ENCODE results near the gene CA5A. TPM values are rescaled to one million over a fixed set of nuclear protein-coding genes. Genes with fewer than 3 reads are reported as not detected.
A peak's percentile ranks its signal among the peaks of the same experiment; 100 is the strongest.
"Not testable (repeated sequence)": the region's sequence is repeated elsewhere in the genome, so short reads cannot be mapped to it uniquely, and the experiment has no call there.

CA5A gene
- total RNA-seq, 1 donor from 2014 or later: not detected

DNA sequence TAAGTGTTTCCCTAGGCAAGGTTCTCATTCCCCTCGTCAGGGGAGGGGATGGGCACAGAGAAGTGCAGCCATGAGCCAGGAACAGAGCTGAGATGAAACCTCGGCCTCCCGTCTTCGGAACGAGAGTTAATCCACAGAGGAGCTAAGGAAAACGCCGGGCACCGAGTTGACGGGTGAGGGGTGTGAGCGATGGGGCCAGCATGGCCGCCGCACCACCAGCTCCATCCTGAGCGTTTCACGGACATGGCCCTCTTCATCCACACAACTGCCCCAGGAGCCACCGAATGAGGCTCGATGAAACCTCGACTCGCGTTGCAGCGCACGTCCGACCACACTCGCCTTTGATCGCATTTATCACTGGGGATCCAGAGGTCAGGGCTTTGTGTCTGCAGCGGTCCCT is 21.5 kb downstream of the CA5A start:
- H3K9me3 ChIP-seq: no peaks in the 10 kb centered on the region
- intact Hi-C loops (cut with DNase I): no loop called here
- no peaks in the 10 kb centered on the region for H3K27me3 ChIP-seq
- no peak for DNase-seq (ENCODE audit: low spot score in 2 of 2)
- H3K27ac ChIP-seq: no peak overlapping the region
- no peaks in the 10 kb centered on the region for H3K36me3 ChIP-seq
- TF ChIP-seq, protein P1, sequence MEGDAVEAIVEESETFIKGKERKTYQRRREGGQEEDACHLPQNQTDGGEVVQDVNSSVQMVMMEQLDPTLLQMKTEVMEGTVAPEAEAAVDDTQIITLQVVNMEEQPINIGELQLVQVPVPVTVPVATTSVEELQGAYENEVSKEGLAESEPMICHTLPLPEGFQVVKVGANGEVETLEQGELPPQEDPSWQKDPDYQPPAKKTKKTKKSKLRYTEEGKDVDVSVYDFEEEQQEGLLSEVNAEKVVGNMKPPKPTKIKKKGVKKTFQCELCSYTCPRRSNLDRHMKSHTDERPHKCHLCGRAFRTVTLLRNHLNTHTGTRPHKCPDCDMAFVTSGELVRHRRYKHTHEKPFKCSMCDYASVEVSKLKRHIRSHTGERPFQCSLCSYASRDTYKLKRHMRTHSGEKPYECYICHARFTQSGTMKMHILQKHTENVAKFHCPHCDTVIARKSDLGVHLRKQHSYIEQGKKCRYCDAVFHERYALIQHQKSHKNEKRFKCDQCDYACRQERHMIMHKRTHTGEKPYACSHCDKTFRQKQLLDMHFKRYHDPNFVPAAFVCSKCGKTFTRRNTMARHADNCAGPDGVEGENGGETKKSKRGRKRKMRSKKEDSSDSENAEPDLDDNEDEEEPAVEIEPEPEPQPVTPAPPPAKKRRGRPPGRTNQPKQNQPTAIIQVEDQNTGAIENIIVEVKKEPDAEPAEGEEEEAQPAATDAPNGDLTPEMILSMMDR (IDR thresholded peaks at IDR 0.05): no peak
- no peak overlapping the region for H3K4me3 ChIP-seq
- peaks cover 0 to 18% of the 10 kb centered on the region in 2 donors for H3K4me1 ChIP-seq

DNA sequence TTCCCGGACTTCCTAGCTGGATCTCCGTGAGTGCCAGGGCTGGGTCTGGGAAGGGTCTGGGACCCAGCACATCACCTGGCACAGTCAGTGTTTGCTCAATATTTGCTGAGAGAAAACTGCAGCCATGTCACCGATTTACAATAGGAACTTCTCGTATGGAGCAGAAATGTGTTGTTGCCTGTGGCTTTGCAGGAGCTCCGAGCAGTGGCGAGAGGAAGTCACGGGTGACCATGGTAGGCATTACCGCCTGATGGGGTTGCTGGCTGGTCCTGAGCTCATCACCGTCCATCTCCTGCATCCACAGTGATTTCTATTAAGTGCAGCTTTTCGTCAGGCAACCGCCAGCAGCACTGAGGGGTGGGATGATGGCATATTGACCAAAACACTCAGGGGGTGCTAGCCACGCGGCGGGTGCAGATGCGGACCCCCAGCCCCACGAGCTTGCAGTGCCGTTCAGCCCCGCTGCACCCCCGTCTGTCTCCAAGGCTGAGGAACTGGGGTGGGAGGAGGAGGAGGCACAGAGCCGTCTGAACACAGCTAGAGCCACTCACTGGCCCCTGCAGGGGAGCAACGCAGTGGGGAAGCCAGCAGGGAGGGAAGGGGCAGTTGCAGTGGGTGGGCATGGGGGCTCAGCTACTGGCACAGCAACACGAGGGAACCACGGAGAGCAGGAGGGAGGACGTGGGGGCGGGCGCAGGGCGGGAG is 22.2 kb downstream of the CA5A start:
- H3K36me3 ChIP-seq; DNase-seq (ENCODE audit: low spot score in 2 of 2); H3K27ac ChIP-seq; H3K27me3 ChIP-seq; intact Hi-C loops (cut with DNase I); H3K9me3 ChIP-seq; H3K4me3 ChIP-seq: not testable (repeated sequence)
- peaks cover 0 to 21% of the 10 kb centered on the region in 2 donors for H3K4me1 ChIP-seq

DNA sequence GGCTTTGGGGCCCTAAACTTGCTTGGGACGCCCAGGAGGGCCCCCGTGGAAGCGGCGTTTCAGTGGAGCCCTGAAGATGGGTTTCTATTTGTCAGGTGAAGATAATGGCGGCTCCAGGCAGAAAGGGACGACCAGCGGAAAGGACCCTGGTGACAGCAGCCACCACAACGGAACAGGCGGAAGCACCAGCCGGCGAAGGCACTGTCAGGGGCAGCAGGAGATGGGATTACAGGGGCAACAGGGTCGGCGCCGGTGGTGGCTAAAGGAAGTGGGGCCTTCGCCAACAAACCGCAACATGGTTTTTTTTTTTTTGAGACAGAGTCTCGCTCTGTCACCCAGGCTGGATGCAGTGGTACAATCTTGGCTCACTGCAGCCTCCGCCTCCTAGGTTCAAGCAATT is 23.6 kb downstream of the CA5A start:
- intact Hi-C loops (cut with DNase I); DNase-seq (ENCODE audit: low spot score in 2 of 2); H3K27ac ChIP-seq; H3K36me3 ChIP-seq; H3K9me3 ChIP-seq; H3K4me3 ChIP-seq; H3K27me3 ChIP-seq: not testable (repeated sequence)
- peaks cover 0 to 13% of the 10 kb centered on the region in 2 donors for H3K4me1 ChIP-seq

DNA sequence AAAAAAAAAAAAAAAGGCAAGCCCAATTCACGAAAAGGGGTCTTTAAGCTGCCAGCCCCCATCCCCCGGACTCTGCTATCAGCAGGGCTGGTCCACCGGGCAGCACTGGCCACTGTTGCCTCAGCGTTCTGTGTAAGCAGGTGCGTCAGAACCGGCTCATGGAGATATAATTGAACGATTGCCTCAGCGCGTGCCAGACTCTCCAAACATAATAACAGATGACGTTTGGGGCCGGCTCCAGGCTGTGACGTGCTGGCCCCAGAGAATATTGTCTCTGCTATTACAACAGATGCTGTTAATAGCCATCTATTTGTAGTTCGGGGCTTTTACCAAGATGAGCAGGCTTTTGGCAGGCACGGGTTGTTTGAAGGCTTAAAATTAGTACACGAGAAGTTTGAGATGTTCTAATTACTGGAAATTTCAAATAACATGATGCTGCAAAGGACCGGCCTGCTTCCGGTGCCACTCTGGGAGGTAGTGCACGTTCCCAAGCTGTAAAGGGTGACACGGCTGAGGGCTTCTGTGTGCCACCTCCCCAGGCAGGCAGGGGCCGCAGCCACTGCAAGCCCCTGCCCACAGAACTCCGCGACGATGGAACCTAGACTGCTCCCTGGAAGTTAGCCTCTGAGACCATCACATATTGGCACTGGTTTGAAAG is 25.1 kb downstream of the CA5A start:
- Histone ChIP-seq H3K4me1 (peaks cover 0 to 12% of the 10 kb centered on the region in 2 donors), H3K27ac (peak overlapping the region; percentile 81 to 88)
- DNase-seq (ENCODE audit: low spot score in 2 of 2): peak; percentile 88 to 97
- not testable (repeated sequence) for H3K9me3 ChIP-seq, H3K36me3 ChIP-seq, H3K4me3 ChIP-seq, H3K27me3 ChIP-seq
- intact Hi-C loops (cut with DNase I): loop anchor here (1.0 to 2.0 kb wide), 2 partner anchors 40 to 58 kb away; partner anchors contain the start of gene BANP

DNA sequence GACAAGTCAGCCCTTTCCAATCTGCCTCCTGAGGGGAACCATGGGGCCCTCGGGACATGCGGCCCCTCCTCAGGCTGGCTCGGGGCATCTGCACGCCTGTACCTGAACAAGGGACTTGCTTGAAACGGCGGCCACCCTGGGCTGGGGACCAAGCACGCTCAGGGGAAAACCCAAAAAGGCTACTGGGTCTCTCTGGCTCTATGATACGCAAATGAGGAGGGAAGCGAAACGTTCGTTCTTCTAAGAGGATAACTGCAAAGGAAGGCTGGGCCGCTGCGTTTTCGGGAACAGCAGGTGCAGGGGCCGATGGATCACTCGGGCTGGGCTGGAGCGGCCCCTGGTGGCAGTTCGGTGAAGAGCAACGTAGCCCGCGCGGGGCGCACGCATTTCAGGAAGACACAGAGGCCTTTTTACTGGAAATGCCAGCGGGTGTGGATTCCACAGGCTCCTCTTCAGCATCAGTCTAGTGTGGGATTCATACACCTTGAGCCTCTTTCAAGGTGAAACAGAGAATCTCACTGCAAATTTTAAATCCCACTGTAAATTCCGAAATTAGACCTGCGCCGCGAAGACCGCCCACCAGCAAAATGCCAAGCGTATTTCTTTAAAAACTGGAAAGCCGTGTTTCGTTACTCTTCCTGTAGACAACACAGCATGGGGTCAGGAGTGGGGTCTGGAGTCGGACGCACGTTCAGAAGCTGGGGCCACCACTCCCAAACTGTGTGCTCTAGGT is 27.0 kb downstream of the CA5A start:
- H3K9me3 ChIP-seq, H3K27me3 ChIP-seq, H3K4me3 ChIP-seq, H3K27ac ChIP-seq, H3K36me3 ChIP-seq: not testable (repeated sequence)
- TF ChIP-seq, protein P1 (IDR thresholded peaks at IDR 0.05): peak; percentile 86 to 94 (median 93)
- peaks cover 0 to 12% of the 10 kb centered on the region in 2 donors for H3K4me1 ChIP-seq
- intact Hi-C loops (cut with DNase I): loop anchor here (1.0 kb wide), 3 partner anchors 38 to 131 kb away; no protein-coding TSS in a partner anchor
- peak in 1 of 2 donors; percentile 90 for DNase-seq (ENCODE audit: low spot score in 2 of 2)

DNA sequence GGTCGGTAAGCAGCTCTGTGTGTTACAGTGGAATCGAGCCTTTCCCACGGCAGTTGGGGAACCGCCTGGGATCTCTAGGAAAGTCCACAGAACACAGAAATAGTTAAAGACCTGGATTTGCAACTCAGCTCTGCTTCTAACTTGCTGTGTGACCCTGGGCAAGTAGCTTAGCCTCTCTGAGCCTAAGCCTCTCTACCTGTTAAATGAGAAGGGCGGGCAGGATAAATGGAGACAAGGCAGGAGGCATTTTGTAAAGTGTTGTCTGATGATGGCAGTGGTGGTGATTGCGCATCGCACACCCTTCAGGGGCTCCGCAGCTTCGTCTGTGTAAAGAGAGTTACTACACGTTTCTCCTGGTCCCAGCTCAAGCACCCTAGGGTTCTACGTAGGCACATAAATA is 28.2 kb downstream of the CA5A start:
- intact Hi-C loops (cut with DNase I): not testable (repeated sequence)

DNA sequence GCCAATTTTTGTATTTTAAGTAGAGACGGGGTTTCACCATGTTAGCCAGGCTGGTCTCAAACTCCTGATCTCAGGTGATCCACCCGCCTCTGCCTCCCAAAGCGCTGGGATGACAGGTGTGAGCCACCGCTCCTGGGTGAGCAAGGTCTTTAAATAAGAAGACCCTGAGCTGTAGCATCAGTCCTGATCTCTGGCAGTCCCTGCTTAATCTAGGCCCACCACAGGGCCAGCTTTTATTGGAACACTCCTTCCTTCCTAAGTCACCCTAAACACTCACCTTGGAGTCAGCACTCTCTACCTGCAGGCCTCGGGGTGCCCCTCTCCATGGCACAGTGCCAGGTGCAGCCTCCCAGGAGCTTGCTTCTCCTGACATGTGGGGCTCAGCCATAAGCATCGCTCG is 30.8 kb downstream of the CA5A start:
- intact Hi-C loops (cut with DNase I); H3K27ac ChIP-seq; H3K27me3 ChIP-seq; H3K36me3 ChIP-seq; DNase-seq (ENCODE audit: low spot score in 2 of 2); H3K9me3 ChIP-seq; H3K4me1 ChIP-seq; H3K4me3 ChIP-seq: not testable (repeated sequence)

More for the DNA sequence above, 28.2 kb downstream of the CA5A start:
- peaks cover 0 to 12% of the 10 kb centered on the region in 2 donors for H3K4me1 ChIP-seq
- H3K27me3 ChIP-seq; H3K36me3 ChIP-seq; DNase-seq (ENCODE audit: low spot score in 2 of 2); H3K4me3 ChIP-seq; H3K27ac ChIP-seq; H3K9me3 ChIP-seq: not testable (repeated sequence)

DNA sequence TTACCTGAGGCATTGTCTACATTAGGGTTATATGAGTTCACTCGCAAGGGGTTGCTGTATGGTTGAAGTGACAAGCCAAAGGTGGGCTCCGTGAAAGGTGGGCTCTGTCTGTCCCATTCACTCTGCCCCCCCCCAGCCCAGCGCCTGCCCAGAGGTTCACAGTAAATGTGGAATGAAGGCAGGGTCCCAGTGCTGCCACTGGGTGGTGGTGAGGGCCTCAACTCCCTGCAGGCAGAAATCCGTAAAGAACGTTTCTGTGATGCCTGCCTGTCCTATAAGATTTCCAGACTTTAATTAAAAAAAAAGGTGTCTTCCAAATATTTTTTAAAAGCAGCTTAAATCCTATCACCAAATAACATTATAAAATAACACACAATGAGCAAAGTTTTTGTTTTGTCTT is 31.4 kb downstream of the CA5A start:
- H3K27ac ChIP-seq; DNase-seq (ENCODE audit: low spot score in 2 of 2); H3K4me1 ChIP-seq; H3K27me3 ChIP-seq; intact Hi-C loops (cut with DNase I); H3K36me3 ChIP-seq; H3K4me3 ChIP-seq; H3K9me3 ChIP-seq: not testable (repeated sequence)

DNA sequence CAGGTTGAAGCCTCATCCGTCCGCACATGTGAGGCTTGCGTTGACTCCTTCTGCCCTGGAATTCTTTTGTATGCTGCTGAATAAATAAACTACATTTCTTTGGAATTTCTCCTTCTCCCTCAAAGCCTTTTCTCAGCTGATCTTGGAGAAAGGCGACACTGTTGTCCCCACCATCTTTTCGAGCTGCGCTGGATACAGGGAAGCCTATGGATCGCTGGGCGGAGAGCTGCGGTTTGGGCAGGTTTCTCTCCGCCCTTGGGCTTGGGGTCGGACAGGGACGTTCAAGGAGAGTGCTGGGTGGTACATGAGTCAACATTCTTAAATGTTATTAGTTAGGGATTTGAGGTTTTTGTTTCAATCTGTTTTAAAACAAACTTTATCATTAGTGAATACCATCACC is 35.8 kb downstream of the CA5A start:
- H3K4me1 ChIP-seq; H3K9me3 ChIP-seq; intact Hi-C loops (cut with DNase I); H3K27ac ChIP-seq; H3K4me3 ChIP-seq; H3K27me3 ChIP-seq; H3K36me3 ChIP-seq; DNase-seq (ENCODE audit: low spot score in 2 of 2): not testable (repeated sequence)
